OCI-LY3 (cell line): ENCODE measurements around the gene KRT26.

ENCODE experiments used
- CTCF ChIP-seq: fragments of 200-600, 300-600 bp; sonication (generic); IDR thresholded peaks from 2 replicates; pipeline ENCODE4 v1.5.1; 2014; ENCODE audit warnings: antibody characterized with exemption, low read length, low read depth
- EZH2phosphoT487 ChIP-seq: fragments of 200-600 bp; shearing (Covaris generic); IDR thresholded peaks from 2 replicates; pipeline ENCODE4 v1.6.1; 2018; ENCODE audit warnings: antibody characterized with exemption, mixed run types, low read depth

- TF ChIP-seq CTCF (no peak), EZH2phosphoT487 (no peak)
Measured at GRCh38 chr17:40734018-40734417, 38.0 kb downstream of the KRT26 start.
